HL-60/S4 treated with phorbol 12-myristate 13-acetate at 8.2 ng/mL for 4 days and 3 days (cell line): Measurements from ENCODE around the gene SERPINE2.

Experiments used
- in situ Hi-C: fragments of 300-500 bp; cut with MboI; formaldehyde crosslinking; loops from 2 replicates; pipeline ENCODE4 v1.15.0; 2022; ENCODE audit warnings: low sequenced_read_pairs

SERPINE2 gene

GRCh38 chr2:224039080-224039769, at the start of gene SERPINE2:
Gene SERPINE2 (minus strand): TSS chr2:224039286. CDS start chr2:224001900, 37,386 bp downstream.
- in situ Hi-C loops: no loop called here

- in situ Hi-C loops: no loop called here
These were observed 47.3 kb upstream of the SERPINE2 start for GRCh38 chr2:224086226-224086914.

GRCh38 chr2:224085811-224086210, 46.7 kb upstream of the SERPINE2 start:
- in situ Hi-C loops: no loop called here

- in situ Hi-C loops: no loop called here
These were observed 46.2 kb upstream of the SERPINE2 start for GRCh38 chr2:224085246-224085645.

GRCh38 chr2:224084266-224084892, 45.3 kb upstream of the SERPINE2 start:
- in situ Hi-C loops: no loop called here

- in situ Hi-C loops: no loop called here
These were observed 44.6 kb upstream of the SERPINE2 start for GRCh38 chr2:224083638-224084037.

- in situ Hi-C loops: no loop called here
These were observed 39.6 kb upstream of the SERPINE2 start for GRCh38 chr2:224078656-224079055.

GRCh38 chr2:224077773-224078507, 38.9 kb upstream of the SERPINE2 start:
- in situ Hi-C loops: no loop called here

- in situ Hi-C loops: no loop called here
These were observed 36.5 kb upstream of the SERPINE2 start for GRCh38 chr2:224075588-224075987.

- in situ Hi-C loops: no loop called here
These were observed 34.6 kb upstream of the SERPINE2 start for GRCh38 chr2:224073676-224074075.

GRCh38 chr2:224072541-224073188, 33.6 kb upstream of the SERPINE2 start:
- in situ Hi-C loops: no loop called here

GRCh38 chr2:224069172-224069571, 30.1 kb upstream of the SERPINE2 start:
- in situ Hi-C loops: no loop called here

- in situ Hi-C loops: no loop called here
These were observed 24.2 kb upstream of the SERPINE2 start for GRCh38 chr2:224063298-224063648.

- in situ Hi-C loops: no loop called here
These were observed 23.6 kb upstream of the SERPINE2 start for GRCh38 chr2:224062481-224063297.

- in situ Hi-C loops: no loop called here
These were observed 21.8 kb upstream of the SERPINE2 start for GRCh38 chr2:224060783-224061482.

GRCh38 chr2:224059178-224059577, 20.1 kb upstream of the SERPINE2 start:
- in situ Hi-C loops: no loop called here

GRCh38 chr2:224058048-224058775, 19.1 kb upstream of the SERPINE2 start:
- in situ Hi-C loops: no loop called here

GRCh38 chr2:224056889-224057288, 17.8 kb upstream of the SERPINE2 start:
- in situ Hi-C loops: no loop called here

- in situ Hi-C loops: no loop called here
These were observed 16.0 kb upstream of the SERPINE2 start for GRCh38 chr2:224055101-224055500.
